ENCODE results near the gene SIGLEC6. TPM values are rescaled to one million over a fixed set of nuclear protein-coding genes. Genes with fewer than 3 reads are reported as not detected.

The SIGLEC6 gene
- total and polyA plus RNA-seq, 2 experiments from 2014 or later, result not detected

DNA sequence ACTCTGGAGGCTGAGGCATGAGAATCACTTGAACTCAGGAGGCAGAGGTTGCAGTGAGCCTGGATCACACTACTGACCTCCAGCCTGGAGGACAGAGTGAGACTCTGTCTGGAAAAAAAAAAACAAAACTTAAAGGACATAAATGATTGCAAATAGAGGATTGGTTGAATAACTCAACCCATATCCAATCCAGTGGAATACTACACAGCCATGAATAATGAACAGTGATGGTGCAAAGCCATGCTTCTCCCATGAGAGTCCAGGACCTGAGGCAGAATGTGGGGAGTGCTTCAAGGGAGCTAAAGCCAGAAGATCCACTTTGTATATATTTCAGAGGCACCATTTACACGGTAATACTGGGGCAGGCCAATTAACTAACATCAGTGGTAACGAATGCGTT, 55.3 kb downstream of the SIGLEC6 start:
- Histone ChIP-seq H3K27me3 (replicated peaks; ENCODE audit: insufficient read depth) (no peaks in the 10 kb centered on the region), H3K36me3 (ENCODE audit: low read depth) (no peaks in the 10 kb centered on the region), H3K79me2 (ENCODE audit: insufficient read depth) (no peaks in the 10 kb centered on the region), H3F3A (ENCODE audit: insufficient read depth) (no peaks in the 10 kb centered on the region), H3K9ac (no peak overlapping the region), H3K9me3 (ENCODE audit: low read depth) (no peaks in the 10 kb centered on the region), H3K9me2 (ENCODE audit: insufficient read depth) (no peaks in the 10 kb centered on the region), H4K20me1 (ENCODE audit: insufficient read depth) (no peaks in the 10 kb centered on the region), H3K27ac (no peak overlapping the region), H2AFZ (no peak overlapping the region), H3K4me1 (ENCODE audit: insufficient read depth) (0 out of 2 replicates have a peak, but pooled peaks cover 1% of the 10 kb centered on the region), H3K4me2 (ENCODE audit: unreplicated experiment) (no peak overlapping the region), H3K4me3 (no peak overlapping the region)
- no peak for TF ChIP-seq EZH2phosphoT487 (IDR thresholded peaks at IDR 0.05; ENCODE audit: insufficient read depth, low read depth)
- no peak for TF ChIP-seq EZH2 (IDR thresholded peaks at IDR 0.05; ENCODE audit: insufficient read depth, poor library complexity, severe bottlenecking)
- 61 to 66% methylated on average over 3 of the region's 3 CpGs for WGBS, 2 experiments (ENCODE audit: low coverage in 1 of 2, low lambda C conversion rate in 2 of 2, missing lambda C conversion rate in 2 of 2)
- in situ Hi-C loops (cut with MboI), result no loop called here
- no peak for DNase-seq

DNA sequence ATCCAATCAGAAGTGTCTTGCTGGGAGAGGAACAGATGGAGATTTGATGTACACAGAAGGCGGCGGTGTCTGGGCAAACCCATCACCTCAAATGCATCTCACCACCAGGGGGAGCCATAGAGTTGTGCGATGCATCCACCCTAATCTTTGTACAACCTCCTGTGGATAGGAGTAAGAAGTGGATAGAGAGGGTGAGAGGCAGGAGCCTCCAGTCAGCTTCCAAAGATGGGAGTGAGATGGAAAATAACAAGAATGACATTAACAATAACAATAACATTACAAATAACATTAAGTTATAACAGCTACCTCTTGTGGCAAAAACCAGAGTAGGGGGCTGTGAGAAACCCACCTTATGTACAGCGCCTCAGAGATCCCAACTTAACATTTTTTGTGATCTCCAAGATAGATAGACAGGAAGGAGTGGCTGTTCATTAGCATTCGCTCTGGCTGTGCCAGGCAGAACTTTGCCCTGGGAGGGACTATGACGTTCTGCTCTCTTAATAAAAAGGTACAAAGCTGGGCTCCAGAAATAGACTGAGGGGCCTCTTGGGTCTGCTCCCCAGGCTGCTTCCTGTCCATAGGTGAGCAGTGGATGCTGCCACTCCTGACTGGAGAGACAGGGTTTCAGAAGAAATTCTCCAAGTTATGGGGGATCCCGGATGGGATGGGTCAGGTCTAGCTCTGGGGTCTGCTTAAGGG, 58.3 kb downstream of the SIGLEC6 start:
- 0 out of 2 replicates have a peak, but pooled peaks cover 4% of the 10 kb centered on the region for H3K4me1 ChIP-seq (ENCODE audit: insufficient read depth)
- no peak overlapping the region for H2AFZ ChIP-seq
- TF ChIP-seq EZH2phosphoT487 (IDR thresholded peaks at IDR 0.05; ENCODE audit: insufficient read depth, low read depth) (no peak), EZH2 (IDR thresholded peaks at IDR 0.05; ENCODE audit: insufficient read depth, poor library complexity, severe bottlenecking) (no peak)
- H3K27me3 ChIP-seq (replicated peaks; ENCODE audit: insufficient read depth), result no peaks in the 10 kb centered on the region
- peak; percentile 75 for DNase-seq
- 26 to 29% methylated on average over 7 of the region's 7 CpGs for WGBS, 2 experiments (ENCODE audit: low coverage in 1 of 2, low lambda C conversion rate in 2 of 2, missing lambda C conversion rate in 2 of 2)
- H3K27ac ChIP-seq, result no peak overlapping the region
- no peak overlapping the region for H3K4me3 ChIP-seq
- no peak overlapping the region for H3K9ac ChIP-seq
- no peaks in the 10 kb centered on the region for H3K79me2 ChIP-seq (ENCODE audit: insufficient read depth)
- H3K4me2 ChIP-seq (ENCODE audit: unreplicated experiment), result no peak overlapping the region
- H3K9me2 ChIP-seq (ENCODE audit: insufficient read depth), result no peaks in the 10 kb centered on the region
- H4K20me1 ChIP-seq (ENCODE audit: insufficient read depth), result no peaks in the 10 kb centered on the region
- in situ Hi-C loops (cut with MboI), result no loop called here
- no peaks in the 10 kb centered on the region for H3F3A ChIP-seq (ENCODE audit: insufficient read depth)
- no peaks in the 10 kb centered on the region for H3K9me3 ChIP-seq (ENCODE audit: low read depth)
- H3K36me3 ChIP-seq (ENCODE audit: low read depth), result no peaks in the 10 kb centered on the region

DNA sequence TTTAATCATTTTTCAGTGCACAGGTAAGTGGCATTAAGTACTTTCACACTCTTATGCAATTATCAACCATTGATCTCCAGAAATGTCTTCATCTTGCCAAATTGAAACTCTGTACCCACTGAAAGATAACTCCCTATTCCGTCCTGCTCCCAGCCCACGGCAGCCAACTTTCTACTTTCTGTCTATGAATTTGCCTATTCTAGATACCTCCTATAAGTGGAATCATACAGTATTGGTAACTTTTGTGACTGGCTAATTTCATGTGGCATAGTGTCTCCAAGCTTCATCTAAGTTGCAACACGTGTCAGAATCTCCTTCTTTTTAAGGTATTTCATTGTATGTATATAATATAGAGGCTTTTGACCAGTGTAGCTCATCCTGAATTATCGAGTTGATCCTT, 58.9 kb downstream of the SIGLEC6 start:
- H2AFZ ChIP-seq, result no peak overlapping the region
- no peak for DNase-seq
- H3K4me1 ChIP-seq (ENCODE audit: insufficient read depth), result 0 out of 2 replicates have a peak, but pooled peaks cover 4% of the 10 kb centered on the region
- H3K27me3 ChIP-seq (replicated peaks; ENCODE audit: insufficient read depth), result no peaks in the 10 kb centered on the region
- in situ Hi-C loops (cut with MboI), result no loop called here
- no peak overlapping the region for H3K4me2 ChIP-seq (ENCODE audit: unreplicated experiment)
- no peak overlapping the region for H3K4me3 ChIP-seq
- no peaks in the 10 kb centered on the region for H3K9me3 ChIP-seq (ENCODE audit: low read depth)
- no peaks in the 10 kb centered on the region for H3K79me2 ChIP-seq (ENCODE audit: insufficient read depth)
- 1 to 2% methylated on average over 4 of the region's 4 CpGs for WGBS, 2 experiments (ENCODE audit: low coverage in 1 of 2, low lambda C conversion rate in 2 of 2, missing lambda C conversion rate in 2 of 2)
- H3K27ac ChIP-seq, result no peak overlapping the region
- no peaks in the 10 kb centered on the region for H3K36me3 ChIP-seq (ENCODE audit: low read depth)
- no peak overlapping the region for H3K9ac ChIP-seq
- no peaks in the 10 kb centered on the region for H3K9me2 ChIP-seq (ENCODE audit: insufficient read depth)
- no peaks in the 10 kb centered on the region for H3F3A ChIP-seq (ENCODE audit: insufficient read depth)
- H4K20me1 ChIP-seq (ENCODE audit: insufficient read depth), result no peaks in the 10 kb centered on the region
- TF ChIP-seq EZH2phosphoT487 (IDR thresholded peaks at IDR 0.05; ENCODE audit: insufficient read depth, low read depth) (no peak), EZH2 (IDR thresholded peaks at IDR 0.05; ENCODE audit: insufficient read depth, poor library complexity, severe bottlenecking) (no peak)

DNA sequence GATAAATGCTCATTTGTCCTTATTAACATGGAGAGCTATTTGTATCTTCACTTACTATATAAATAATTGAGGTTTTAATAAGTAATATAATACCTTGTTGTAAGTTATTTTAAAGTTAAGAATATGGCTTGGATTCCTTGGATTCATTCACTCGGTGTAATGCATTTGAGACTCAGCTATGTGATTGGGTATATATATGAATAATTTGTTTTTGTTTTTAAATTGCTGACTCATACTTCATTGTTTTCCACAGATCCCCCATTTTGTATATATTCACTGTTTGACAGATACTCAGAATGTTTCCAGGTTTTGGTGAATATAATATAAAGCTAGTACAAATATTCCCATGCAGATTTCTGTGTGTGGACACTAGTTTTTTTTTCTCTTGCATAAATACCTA, 59.9 kb downstream of the SIGLEC6 start:
- Histone ChIP-seq H3K27me3 (replicated peaks; ENCODE audit: insufficient read depth) (peaks cover 7% of the 10 kb centered on the region; the same call in 1 of the 2 replicates), H3K36me3 (ENCODE audit: low read depth) (no peaks in the 10 kb centered on the region), H2AFZ (no peak overlapping the region), H3K9me2 (ENCODE audit: insufficient read depth) (no peaks in the 10 kb centered on the region), H3K79me2 (ENCODE audit: insufficient read depth) (no peaks in the 10 kb centered on the region), H3K4me3 (no peak overlapping the region), H3K4me2 (ENCODE audit: unreplicated experiment) (no peak overlapping the region), H3K4me1 (ENCODE audit: insufficient read depth) (0 out of 2 replicates have a peak, but pooled peaks cover 4% of the 10 kb centered on the region), H3K27ac (no peak overlapping the region), H3K9me3 (ENCODE audit: low read depth) (no peaks in the 10 kb centered on the region), H3F3A (ENCODE audit: insufficient read depth) (no peaks in the 10 kb centered on the region), H4K20me1 (ENCODE audit: insufficient read depth) (no peaks in the 10 kb centered on the region), H3K9ac (no peak overlapping the region)
- in situ Hi-C loops (cut with MboI), result no loop called here
- TF ChIP-seq EZH2 (IDR thresholded peaks at IDR 0.05; ENCODE audit: insufficient read depth, poor library complexity, severe bottlenecking) (no peak), EZH2phosphoT487 (IDR thresholded peaks at IDR 0.05; ENCODE audit: insufficient read depth, low read depth) (no peak)
- WGBS, 2 experiments (ENCODE audit: low coverage in 1 of 2, low lambda C conversion rate in 2 of 2, missing lambda C conversion rate in 2 of 2), result 78 to 83% methylated on average over 1 of the region's 1 CpG
- DNase-seq, result no peak
